Kidney (tissue), 14 donors: ENCODE data around the gene IHH. TPM values are rescaled to one million over a fixed set of nuclear protein-coding genes. Genes with fewer than 3 reads are reported as not detected.

ENCODE experiments used
- DNase-seq, 5 donors: peaks; one replicate each; pipeline ENCODE4 v3.0.0-alpha.2; 2013 to 2020
- FAIRE-seq: peaks from 2 replicates; lab custom pipeline; 2012; peaks lifted over from hg19 to GRCh38; lab: Jason Lieb, UNC
- H3K27ac ChIP-seq, 2 donors: one replicate each; pipeline ENCODE4 v1.7.0; 2013; ENCODE audit warnings: low read depth in 2 of 2, low read length in 2 of 2, inconsistent platforms in 1 of 2
- H3K27me3 ChIP-seq: one replicate; pipeline ENCODE4 v1.7.1; 2013; ENCODE audit warnings: low read length, inconsistent platforms; ENCODE audit not compliant: control insufficient read depth, insufficient read depth
- H3K36me3 ChIP-seq, 3 donors: one replicate each; pipeline versions ENCODE4 v1.7.0 to v1.7.1; 2013; ENCODE audit warnings: low read length in 3 of 3, control low read depth in 1 of 3, inconsistent platforms in 1 of 3; ENCODE audit not compliant: insufficient read depth in 3 of 3, control insufficient read depth in 2 of 3
- H3K4me1 ChIP-seq, 3 donors: one replicate each; pipeline versions ENCODE4 v1.7.0 to v1.7.1; 2013; ENCODE audit warnings: low read length in 3 of 3, inconsistent platforms in 1 of 3, low read depth in 1 of 3; ENCODE audit not compliant: control insufficient read depth in 2 of 3, insufficient read depth in 2 of 3
- H3K4me3 ChIP-seq, 3 donors: one replicate each; pipeline versions ENCODE4 v1.7.0 to v1.8.1; 2013; ENCODE audit warnings: low read length in 3 of 3, control low read depth in 1 of 3, inconsistent platforms in 1 of 3
- H3K9ac ChIP-seq, 3 donors: one replicate each; pipeline versions ENCODE4 v1.7.0 to v1.7.1; 2013; ENCODE audit warnings: low read length in 3 of 3, control low read depth in 1 of 3, inconsistent platforms in 1 of 3
- H3K9me3 ChIP-seq, 3 donors: one replicate each; pipeline versions ENCODE4 v1.7.0 to v1.7.1; 2013; ENCODE audit warnings: low read length in 3 of 3, control low read depth in 1 of 3, inconsistent platforms in 1 of 3; ENCODE audit not compliant: control insufficient read depth in 2 of 3, insufficient read depth in 1 of 3
- CTCF ChIP-seq: IDR thresholded peaks from 3 replicates; pipeline ENCODE4 v1.5.1; 2012; ENCODE audit warnings: mild to moderate bottlenecking, moderate library complexity, borderline replicate concordance; ENCODE audit not compliant: insufficient read depth; ENCODE audit errors: extremely low read depth
- intact Hi-C: fragments of 100-400 bp; cut with DNase I; formaldehyde crosslinking; loops from one replicate; pipeline ENCODE4 v1.11.1; 2022
- polyA plus RNA-seq: library from polyadenylated mRNA; stranded (reverse); fragments of 350-450 nt; fragmentation: Illumina TruSeq; extraction: RNeasy Lipid Tissue Mini Kit (QIAGEN cat#74804); gene quantifications from one replicate; pipeline ENCODE4 v1.2.3, GENCODE V29; 2014; ENCODE audit warnings: low read depth, low replicate concordance; ENCODE audit not compliant: insufficient read depth
- total RNA-seq: library from RNA; stranded (reverse); fragmentation: NEBNext Ultra II Directional; extraction: Animal tissue kit (Norgen Biotek cat#: 25700); gene quantifications from one replicate; pipeline ENCODE4 v1.2.1, GENCODE V29; 2021
- donor health status: control.
- donor health status: control.
- donor health status: control.
- donor health status: control.
- donor health status: control.
- donor health status: DM: yes; HTN: yes; CAD: no.
- donor health status: Normal renal cell carcinoma (clear cell type).

Gene IHH
- total and polyA plus RNA-seq, 2 donors from 2014 or later = 0.88 to 3.1 TPM

GRCh38 chr2:219095406-219095935 is 34.8 kb upstream of the IHH start:
- intact Hi-C loops = no loop called here
- Histone ChIP-seq H3K27me3 (no peaks in the 10 kb centered on the region), H3K9me3 (no peaks in the 10 kb centered on the region), H3K27ac (no peak overlapping the region), H3K36me3 (peaks cover 0 to 9% (median 2%) of the 10 kb centered on the region in 3 donors), H3K4me1 (no peaks in the 10 kb centered on the region), H3K4me3 (no peak overlapping the region), H3K9ac (no peak overlapping the region)
- FAIRE-seq (no peak), DNase-seq (no peak)
- TF ChIP-seq CTCF = no peak

- Histone ChIP-seq H3K9me3 (no peaks in the 10 kb centered on the region), H3K9ac (no peak overlapping the region), H3K27me3 (no peaks in the 10 kb centered on the region), H3K4me3 (no peak overlapping the region), H3K36me3 (peaks cover 0 to 9% (median 0%) of the 10 kb centered on the region in 3 donors), H3K27ac (no peak overlapping the region), H3K4me1 (no peaks in the 10 kb centered on the region)
- FAIRE-seq = no peak
- intact Hi-C loops = no loop called here
- DNase-seq = no peak
- no peak for TF ChIP-seq CTCF
These were observed 33.5 kb upstream of the IHH start for GRCh38 chr2:219094171-219094570.

GRCh38 chr2:219090436-219091299 is 29.9 kb upstream of the IHH start:
- intact Hi-C loops = no loop called here
- H3K27me3 ChIP-seq = no peaks in the 10 kb centered on the region
- no peak overlapping the region for H3K27ac ChIP-seq
- peaks cover 0 to 9% (median 0%) of the 10 kb centered on the region in 3 donors for H3K36me3 ChIP-seq
- TF ChIP-seq CTCF = no peak
- no peak overlapping the region for H3K4me3 ChIP-seq
- no peaks in the 10 kb centered on the region for H3K4me1 ChIP-seq
- H3K9me3 ChIP-seq = no peaks in the 10 kb centered on the region
- FAIRE-seq = no peak
- DNase-seq = no peak
- no peak overlapping the region for H3K9ac ChIP-seq
